Activated CD4-positive, alpha-beta memory T cell treated with anti-CD3 and anti-CD28 coated beads for 36 hours (primary cell): Measurements from ENCODE around the gene TUBGCP2. TPM values are rescaled to one million over a fixed set of nuclear protein-coding genes. Genes with fewer than 3 reads are reported as not detected.
"Not testable (repeated sequence)": the region's sequence is repeated elsewhere in the genome, so short reads cannot be mapped to it uniquely, and the experiment has no call there.

ENCODE experiments used
- CTCF ChIA-PET: fragments of 350-600 bp; sonication (Branson Sonifier 250); formaldehyde crosslinking; loops from one replicate; lab custom pipeline; 2021; ENCODE audit warnings: antibody characterized with exemption, inconsistent platforms; lab: Charles Lee
- POLR2A ChIA-PET: fragments of 350-600 bp; sonication (Branson Sonifier 250); formaldehyde crosslinking; loops from one replicate; lab custom pipeline; 2021; ENCODE audit warnings: antibody characterized with exemption; lab: Charles Lee
- DNase-seq: peaks from one replicate; pipeline ENCODE4 v3.0.0-alpha.2; 2020
- H3K27ac Mint-ChIP-seq: one replicate; pipeline ENCODE4 v1.8.0; 2021; ENCODE audit warnings: mixed read lengths
- H3K27me3 Mint-ChIP-seq: one replicate; pipeline ENCODE4 v1.8.0; 2021; ENCODE audit warnings: mixed read lengths
- H3K36me3 Mint-ChIP-seq: one replicate; pipeline ENCODE4 v1.8.0; 2021; ENCODE audit warnings: mixed read lengths
- H3K4me1 Mint-ChIP-seq: one replicate; pipeline ENCODE4 v1.8.0; 2021; ENCODE audit warnings: low read depth, mixed read lengths
- H3K4me3 Mint-ChIP-seq: one replicate; pipeline ENCODE4 v1.8.0; 2021; ENCODE audit warnings: mild to moderate bottlenecking, mixed read lengths
- H3K9me3 Mint-ChIP-seq: one replicate; pipeline ENCODE4 v1.8.0; 2021; ENCODE audit warnings: mixed read lengths
- intact Hi-C: fragments of 100-400 bp; cut with micrococcal nuclease; formaldehyde crosslinking; loops from one replicate; pipeline ENCODE4 v1.15.1; 2023
- total RNA-seq, 2 experiments: library from RNA; stranded (reverse); gene quantifications; one replicate each; pipeline ENCODE4 v1.2.3, GENCODE V29; 2021

The TUBGCP2 gene
- total RNA-seq, 2 experiments from 2014 or later, result 54.5 to 59.1 TPM

- Mint-ChIP-seq H3K4me3 (no peak overlapping the region), H3K27me3 (no peaks in the 10 kb centered on the region), H3K36me3 (peaks cover 28% of the 10 kb centered on the region), H3K4me1 (peaks cover 12% of the 10 kb centered on the region), H3K27ac (no peak overlapping the region), H3K9me3 (no peaks in the 10 kb centered on the region)
- intact Hi-C loops, result no loop called here
- POLR2A ChIA-PET, result no interaction called here
- no peak for DNase-seq
- CTCF ChIA-PET, result interaction anchor here (1.2 to 4.2 kb wide), 2 partner anchors 10 to 35 kb away, joined by 3 to 15 read pairs; no protein-coding TSS in a partner anchor
These were observed 35.7 kb downstream of the TUBGCP2 start for GRCh38 chr10:133272964-133273420.

GRCh38 chr10:133272301-133272963, 36.2 kb downstream of the TUBGCP2 start:
- no peaks in the 10 kb centered on the region for H3K9me3 Mint-ChIP-seq
- ChIA-PET POLR2A (interaction anchor here (2.5 kb wide), 1 partner anchor 9 kb away, joined by 7 read pairs; no protein-coding TSS in a partner anchor), CTCF (interaction anchor here (1.2 to 4.2 kb wide), 2 partner anchors 9 to 35 kb away, joined by 3 to 15 read pairs; no protein-coding TSS in a partner anchor)
- peaks cover 28% of the 10 kb centered on the region for H3K36me3 Mint-ChIP-seq
- no peaks in the 10 kb centered on the region for H3K27me3 Mint-ChIP-seq
- intact Hi-C loops, result no loop called here
- DNase-seq, result no peak
- H3K27ac Mint-ChIP-seq, result no peak overlapping the region
- peaks cover 7% of the 10 kb centered on the region for H3K4me1 Mint-ChIP-seq
- H3K4me3 Mint-ChIP-seq, result no peak overlapping the region

GRCh38 chr10:133271521-133272300, 37.0 kb downstream of the TUBGCP2 start:
- Mint-ChIP-seq H3K4me1 (peaks cover 7% of the 10 kb centered on the region), H3K4me3 (no peak overlapping the region), H3K27me3 (no peaks in the 10 kb centered on the region), H3K27ac (no peak overlapping the region), H3K9me3 (no peaks in the 10 kb centered on the region), H3K36me3 (peaks cover 28% of the 10 kb centered on the region)
- intact Hi-C loops, result no loop called here
- ChIA-PET CTCF (interaction anchor here (1.2 kb wide), 1 partner anchor 36 kb away, joined by 3 read pairs; no protein-coding TSS in a partner anchor), POLR2A (interaction anchor here (1.0 to 2.5 kb wide), 2 partner anchors 9 to 12 kb away, joined by 3 to 7 read pairs; no protein-coding TSS in a partner anchor)
- no peak for DNase-seq

- CTCF ChIA-PET, result no interaction called here
- POLR2A ChIA-PET, result interaction anchor here (1.0 to 2.5 kb wide), 2 partner anchors 8 to 11 kb away, joined by 3 to 7 read pairs; no protein-coding TSS in a partner anchor
- Mint-ChIP-seq H3K27ac (no peak overlapping the region), H3K9me3 (no peaks in the 10 kb centered on the region), H3K36me3 (peaks cover 29% of the 10 kb centered on the region), H3K27me3 (no peaks in the 10 kb centered on the region), H3K4me3 (no peak overlapping the region), H3K4me1 (peaks cover 10% of the 10 kb centered on the region)
- no peak for DNase-seq
- intact Hi-C loops, result no loop called here
These were observed 37.8 kb downstream of the TUBGCP2 start for GRCh38 chr10:133270773-133271297.

- Mint-ChIP-seq H3K27me3 (no peaks in the 10 kb centered on the region), H3K27ac (no peak overlapping the region), H3K36me3 (peaks cover 26% of the 10 kb centered on the region), H3K4me1 (peaks cover 16% of the 10 kb centered on the region), H3K4me3 (no peak overlapping the region), H3K9me3 (no peaks in the 10 kb centered on the region)
- intact Hi-C loops, result no loop called here
- no peak for DNase-seq
- ChIA-PET POLR2A (interaction anchor here (2.5 kb wide), 1 partner anchor 7 kb away, joined by 7 read pairs; no protein-coding TSS in a partner anchor), CTCF (no interaction called here)
These were observed 38.5 kb downstream of the TUBGCP2 start for GRCh38 chr10:133270204-133270603.

- Mint-ChIP-seq H3K9me3 (no peaks in the 10 kb centered on the region), H3K4me3 (no peak overlapping the region), H3K4me1 (peaks cover 15% of the 10 kb centered on the region), H3K36me3 (peaks cover 23% of the 10 kb centered on the region), H3K27me3 (no peaks in the 10 kb centered on the region), H3K27ac (no peak overlapping the region)
- CTCF ChIA-PET, result no interaction called here
- no peak for DNase-seq
- POLR2A ChIA-PET, result no interaction called here
- intact Hi-C loops, result no loop called here
These were observed 39.3 kb downstream of the TUBGCP2 start for GRCh38 chr10:133269367-133269766.

- Mint-ChIP-seq H3K36me3 (peaks cover 25% of the 10 kb centered on the region), H3K4me1 (peaks cover 21% of the 10 kb centered on the region), H3K9me3 (no peaks in the 10 kb centered on the region), H3K27me3 (no peaks in the 10 kb centered on the region), H3K4me3 (no peak overlapping the region), H3K27ac (no peak overlapping the region)
- intact Hi-C loops, result no loop called here
- ChIA-PET CTCF (no interaction called here), POLR2A (no interaction called here)
- DNase-seq, result no peak
These were observed 40.1 kb downstream of the TUBGCP2 start for GRCh38 chr10:133268532-133268931.

- peaks cover 26% of the 10 kb centered on the region for H3K36me3 Mint-ChIP-seq
- DNase-seq, result no peak
- H3K27ac Mint-ChIP-seq, result no peak overlapping the region
- intact Hi-C loops, result no loop called here
- no peaks in the 10 kb centered on the region for H3K9me3 Mint-ChIP-seq
- ChIA-PET CTCF (interaction anchor here (0.9 kb wide), 1 partner anchor 10 kb away, joined by 4 read pairs; no protein-coding TSS in a partner anchor), POLR2A (no interaction called here)
- no peaks in the 10 kb centered on the region for H3K27me3 Mint-ChIP-seq
- H3K4me1 Mint-ChIP-seq, result peaks cover 28% of the 10 kb centered on the region
- no peak overlapping the region for H3K4me3 Mint-ChIP-seq
These were observed 40.8 kb downstream of the TUBGCP2 start for GRCh38 chr10:133267829-133268228.

GRCh38 chr10:133267293-133267692, 41.4 kb downstream of the TUBGCP2 start:
- ChIA-PET POLR2A (interaction anchor here (2.2 kb wide), 1 partner anchor 8 kb away, joined by 12 read pairs; no protein-coding TSS in a partner anchor), CTCF (interaction anchor here (0.9 to 1.1 kb wide), 2 partner anchors 9 to 10 kb away, joined by 4 read pairs; no protein-coding TSS in a partner anchor)
- H3K4me3 Mint-ChIP-seq, result no peak overlapping the region

GRCh38 chr10:133266056-133266795, 42.4 kb downstream of the TUBGCP2 start:
- Mint-ChIP-seq H3K27ac (no peak overlapping the region), H3K27me3 (no peaks in the 10 kb centered on the region), H3K4me1 (peaks cover 37% of the 10 kb centered on the region), H3K4me3 (no peak overlapping the region), H3K9me3 (no peaks in the 10 kb centered on the region), H3K36me3 (peaks cover 19% of the 10 kb centered on the region)
- no peak for DNase-seq
- intact Hi-C loops, result no loop called here
- POLR2A ChIA-PET, result interaction anchor here (2.2 kb wide), 1 partner anchor 9 kb away, joined by 12 read pairs; no protein-coding TSS in a partner anchor
- CTCF ChIA-PET, result interaction anchor here (1.1 kb wide), 1 partner anchor 10 kb away, joined by 4 read pairs; no protein-coding TSS in a partner anchor

More at GRCh38 chr10:133267293-133267692, 41.4 kb downstream of the TUBGCP2 start:
- H3K36me3 Mint-ChIP-seq, result peaks cover 26% of the 10 kb centered on the region
- H3K27me3 Mint-ChIP-seq, result no peaks in the 10 kb centered on the region
- no peak overlapping the region for H3K27ac Mint-ChIP-seq
- no peak for DNase-seq
- no peaks in the 10 kb centered on the region for H3K9me3 Mint-ChIP-seq
- peaks cover 34% of the 10 kb centered on the region for H3K4me1 Mint-ChIP-seq
- intact Hi-C loops, result no loop called here

- H3K4me3 Mint-ChIP-seq, intact Hi-C loops, DNase-seq, CTCF ChIA-PET, H3K9me3 Mint-ChIP-seq, H3K27me3 Mint-ChIP-seq, H3K27ac Mint-ChIP-seq: not testable (repeated sequence)
- POLR2A ChIA-PET, result interaction anchor here (1.7 to 2.2 kb wide), 2 partner anchors 10 to 11 kb away, joined by 11 to 12 read pairs; partner anchors contain the start of gene ADAM8
- Mint-ChIP-seq H3K4me1 (peaks cover 49% of the 10 kb centered on the region), H3K36me3 (peaks cover 14% of the 10 kb centered on the region)
These were observed 43.6 kb downstream of the TUBGCP2 start for GRCh38 chr10:133265052-133265451.
